NOMO-1 (cell line): ENCODE data around the gene CHST12.
"Not testable (repeated sequence)": the region's sequence is repeated elsewhere in the genome, so short reads cannot be mapped to it uniquely, and the experiment has no call there.

Source experiments
- DNase-seq, 2 experiments: peaks; one replicate each; lab custom pipeline; 2025; ENCODE audit not compliant: unreplicated experiment in 2 of 2; lab: John Stamatoyannopoulos, UW

Gene CHST12

DNA sequence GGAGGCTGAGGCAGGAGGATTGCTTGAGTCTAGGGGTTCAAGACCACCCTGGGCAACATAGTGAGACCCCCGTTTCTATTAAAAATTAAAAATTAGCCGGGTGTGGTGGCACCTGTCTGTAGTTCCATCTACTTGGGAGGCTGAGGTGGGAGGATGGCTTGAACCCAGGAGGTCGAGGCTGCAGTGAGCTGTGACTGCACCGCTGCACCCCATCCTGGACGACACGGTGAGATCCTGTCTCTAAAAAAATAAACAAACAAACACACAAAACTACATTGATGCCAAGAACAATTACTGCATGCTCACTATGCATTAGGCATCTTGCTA lies 761 bp upstream of the CHST12 start:
- DNase-seq = no peak

DNA sequence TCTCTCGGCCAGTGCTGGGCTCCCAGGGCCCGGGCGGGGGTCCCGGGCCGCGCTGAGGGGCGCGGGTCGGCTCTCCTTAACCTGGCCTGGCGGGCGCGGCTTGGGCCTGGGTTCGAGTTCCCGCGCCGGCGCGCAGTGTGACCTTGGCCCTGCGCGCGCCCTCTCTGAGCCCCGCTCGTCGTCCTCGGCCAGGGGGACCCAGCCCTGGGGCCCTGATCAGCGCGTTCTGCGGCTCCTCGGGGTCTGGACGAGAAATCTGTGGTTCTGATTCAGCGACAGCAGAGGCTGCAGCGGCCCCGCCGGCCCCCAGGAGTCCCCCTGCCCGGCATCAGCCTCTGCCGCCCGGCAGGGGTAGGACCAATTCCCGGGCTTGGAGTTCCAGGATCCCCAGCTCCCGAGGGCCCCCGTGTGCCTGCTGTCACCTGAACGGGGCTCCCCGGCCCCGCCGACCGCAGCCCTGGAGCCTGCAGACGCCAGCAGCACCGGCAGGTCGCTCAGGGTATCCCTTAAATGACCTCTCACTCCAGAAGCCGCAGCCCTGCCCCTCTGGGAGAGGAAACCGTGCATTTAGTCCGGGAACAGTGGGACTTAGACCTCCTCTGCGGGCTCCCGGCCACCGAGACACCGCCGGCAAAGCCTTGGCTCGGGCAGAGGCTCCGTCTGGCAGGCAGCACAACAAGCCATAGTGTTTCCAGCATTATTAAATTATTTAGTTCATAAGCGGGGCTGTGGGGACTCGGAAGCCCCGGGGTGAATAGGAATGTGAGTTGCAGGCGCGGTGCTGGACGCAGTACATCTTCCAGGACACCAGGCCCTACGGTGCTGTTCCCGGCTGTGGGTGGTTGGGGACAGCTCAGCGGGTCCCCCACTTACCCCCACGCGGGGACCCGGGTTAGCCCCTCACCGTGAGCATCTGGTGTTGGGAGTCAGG lies 572 bp downstream of the CHST12 start:
- no peak for DNase-seq

DNA sequence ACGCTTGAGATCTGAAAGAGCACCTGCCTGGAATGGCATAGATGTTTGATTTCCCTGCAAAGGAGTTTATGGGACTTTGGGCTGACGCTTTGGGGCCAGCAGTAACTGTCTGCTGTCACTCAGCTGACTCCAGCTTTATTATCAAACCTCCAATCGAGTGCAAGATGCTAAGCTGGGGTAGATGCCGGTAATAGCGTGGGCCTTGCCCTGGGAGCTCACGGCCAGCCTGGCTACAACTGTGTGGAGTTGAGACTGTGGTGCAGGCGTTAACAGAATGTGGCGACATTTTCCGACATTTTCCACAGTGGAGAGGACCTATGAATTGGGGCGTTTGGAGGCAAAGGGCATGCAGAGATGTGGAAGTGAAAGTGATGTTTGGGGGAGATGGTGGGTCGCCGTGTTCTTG lies 1.3 kb downstream of the CHST12 start:
- DNase-seq = peak in 1 of 2 experiments; percentile 28

DNA sequence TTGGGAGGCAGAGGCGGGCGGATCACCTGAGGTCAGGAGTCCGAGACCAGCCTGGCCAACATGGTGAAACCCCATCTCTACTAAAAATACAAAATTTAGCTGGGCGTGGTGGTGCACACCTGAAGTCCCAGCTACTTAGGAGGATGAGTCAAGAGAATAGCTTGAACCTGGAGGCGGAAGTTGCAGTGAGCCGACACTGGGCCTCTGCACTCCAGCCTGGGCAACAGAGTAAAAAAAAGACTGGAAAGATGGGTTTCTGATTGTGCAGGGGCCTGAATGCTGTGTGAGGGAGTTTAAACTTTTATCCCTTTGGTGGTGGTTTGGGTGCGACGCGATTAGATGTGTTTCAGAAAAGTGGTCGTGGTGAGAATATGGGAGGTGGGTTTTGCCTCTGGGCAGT lies 1.8 kb downstream of the CHST12 start:
- DNase-seq = no peak

DNA sequence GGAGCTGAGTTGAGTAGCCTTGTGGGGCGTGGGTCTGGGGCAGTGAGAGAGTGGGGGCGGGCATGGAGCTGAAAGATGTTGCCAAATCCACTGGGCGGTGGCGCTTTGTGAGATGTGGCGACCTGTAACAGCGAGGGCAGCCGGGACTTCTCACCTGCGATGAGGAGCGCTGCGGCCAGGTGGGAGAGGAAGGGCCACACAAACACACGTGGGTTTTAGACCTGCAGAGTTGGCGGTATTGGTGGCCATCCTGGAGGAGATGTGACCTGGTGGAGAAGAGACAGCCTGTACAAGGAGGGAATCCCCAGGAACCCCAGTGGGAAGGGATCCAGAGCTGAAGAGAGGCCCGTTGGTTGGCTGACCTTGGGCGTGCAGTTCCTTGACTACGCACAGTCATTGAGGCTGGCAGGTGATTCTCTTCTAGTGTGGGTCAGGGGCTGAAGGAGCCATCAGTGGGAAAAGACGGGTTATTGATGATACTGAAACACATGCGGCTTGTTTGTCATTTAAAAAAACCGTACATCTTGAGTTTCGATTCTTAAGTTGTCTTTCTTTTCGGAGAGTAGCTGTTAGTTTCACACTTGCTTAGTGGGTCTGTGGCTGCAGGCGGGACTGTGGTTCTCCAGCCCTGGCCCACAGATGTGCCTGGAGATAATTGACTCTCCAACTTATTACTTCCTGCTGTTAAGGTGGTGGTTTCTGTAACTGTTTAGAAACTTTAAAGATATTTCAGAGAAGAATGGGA lies 2.4 kb downstream of the CHST12 start:
- DNase-seq = peak; percentile 62 to 77

DNA sequence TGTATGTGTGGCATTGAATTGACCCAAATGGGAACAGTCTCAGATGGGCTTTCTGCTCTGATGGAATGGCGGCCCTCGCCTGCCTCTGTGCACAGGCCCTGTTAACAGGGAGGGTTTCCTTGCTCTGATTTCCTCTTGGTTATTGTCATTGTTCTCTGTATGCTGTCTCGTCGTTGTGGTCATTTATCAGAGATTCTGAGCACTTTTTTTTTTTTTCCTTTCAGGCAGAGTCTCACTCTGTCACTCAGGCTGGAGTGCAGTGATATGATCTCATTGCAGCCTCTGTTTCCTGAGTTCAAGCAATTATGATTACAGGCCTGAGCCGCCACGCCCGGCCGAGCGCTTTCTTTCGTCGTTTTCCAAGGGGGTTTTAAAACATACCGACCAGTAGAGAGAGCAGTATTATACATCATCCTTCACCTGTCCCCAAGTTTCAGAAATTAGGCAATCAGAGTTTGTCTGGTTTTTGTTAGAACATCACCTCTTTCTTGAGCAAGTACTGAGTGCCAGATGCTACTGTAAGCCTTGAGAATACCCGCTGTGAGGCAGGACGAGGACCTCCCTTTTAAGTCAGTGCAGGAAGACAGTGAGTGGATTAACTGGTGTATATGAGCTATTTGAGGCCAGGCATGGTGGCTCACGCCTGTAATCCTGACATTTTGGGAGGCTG lies 6.5 kb downstream of the CHST12 start:
- DNase-seq = no peak

DNA sequence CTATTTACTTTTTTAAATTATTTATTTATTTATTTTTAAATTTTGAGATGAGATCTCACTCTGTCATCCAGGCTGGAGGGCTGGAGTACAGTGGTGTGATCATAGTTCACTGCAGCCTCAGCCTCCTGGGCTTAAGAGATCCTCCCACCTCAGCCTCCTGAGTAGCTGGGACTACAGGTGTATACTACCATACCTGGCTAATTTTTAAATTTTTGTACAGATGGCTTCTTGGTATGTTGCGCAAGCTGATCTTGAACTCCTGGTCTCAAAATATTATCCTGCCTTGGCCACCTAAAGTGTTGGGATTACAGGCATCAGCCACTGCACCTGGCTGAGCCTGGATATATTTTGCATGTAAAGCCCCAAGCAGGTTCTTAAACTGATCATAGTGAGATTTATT lies 7.6 kb downstream of the CHST12 start:
- no peak for DNase-seq

DNA sequence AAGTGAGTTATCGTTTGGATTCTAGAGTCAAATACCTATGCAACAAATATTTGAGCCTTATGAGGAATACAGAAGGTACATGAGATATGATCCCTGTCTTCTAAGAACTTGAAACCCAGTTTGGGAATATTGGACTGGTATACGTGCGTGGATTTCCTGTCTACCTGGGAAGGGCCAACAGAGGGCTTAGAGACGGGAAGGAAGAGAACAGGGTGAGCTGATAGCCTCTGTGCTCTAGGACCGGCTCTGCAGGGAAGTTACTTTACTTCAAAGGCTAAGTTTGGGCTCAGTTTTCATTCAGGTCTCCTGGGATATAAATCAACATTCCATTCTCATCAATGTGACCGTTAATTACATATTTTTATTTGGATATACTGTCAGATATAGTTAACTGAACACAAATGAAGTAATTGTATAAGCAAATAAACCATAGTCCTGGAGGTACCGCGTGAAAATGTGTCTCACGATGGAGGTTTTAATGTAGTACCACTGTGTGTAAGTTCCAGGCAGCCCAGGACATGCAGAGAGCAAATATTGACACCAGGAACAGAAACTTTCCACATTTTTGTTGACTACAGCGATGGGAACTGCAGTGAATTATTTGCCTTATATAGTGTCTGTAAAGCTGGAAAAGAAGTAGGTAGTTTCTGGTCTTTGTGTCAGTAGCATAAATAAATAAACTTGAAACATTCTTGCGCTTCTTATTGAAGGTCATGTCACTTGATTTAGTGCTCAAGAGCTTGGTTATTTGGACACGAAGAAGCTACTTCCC lies 8.6 kb downstream of the CHST12 start:
- DNase-seq = no peak

DNA sequence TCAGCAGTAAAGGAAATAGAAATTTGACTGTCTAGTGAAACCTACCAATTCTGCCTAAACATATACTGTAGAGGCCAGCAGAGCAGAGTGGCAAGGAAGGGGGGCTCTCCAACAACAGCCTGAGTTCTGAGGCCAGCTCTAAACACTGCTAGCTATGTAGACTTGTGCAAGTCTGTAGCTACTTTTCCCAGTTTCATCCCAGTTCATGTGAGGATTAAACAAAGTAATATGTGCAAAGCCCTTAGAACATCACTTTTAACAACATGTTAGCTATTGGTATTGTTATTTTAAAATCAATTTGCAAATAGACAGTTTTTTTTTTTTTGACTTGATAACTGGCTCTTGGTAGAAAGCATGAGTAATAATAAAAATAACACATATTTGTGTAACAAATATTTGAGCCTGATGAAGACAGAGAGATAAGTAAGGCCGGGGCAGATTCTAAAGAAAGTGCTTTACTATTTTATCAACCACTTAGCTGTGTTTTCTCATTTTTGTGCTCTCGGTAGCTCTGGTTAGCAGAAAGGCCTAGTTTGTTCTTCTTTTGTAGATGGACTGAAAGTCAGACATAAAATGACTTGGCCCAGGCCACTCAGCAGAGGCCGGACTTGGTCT lies 9.3 kb downstream of the CHST12 start:
- DNase-seq = no peak

DNA sequence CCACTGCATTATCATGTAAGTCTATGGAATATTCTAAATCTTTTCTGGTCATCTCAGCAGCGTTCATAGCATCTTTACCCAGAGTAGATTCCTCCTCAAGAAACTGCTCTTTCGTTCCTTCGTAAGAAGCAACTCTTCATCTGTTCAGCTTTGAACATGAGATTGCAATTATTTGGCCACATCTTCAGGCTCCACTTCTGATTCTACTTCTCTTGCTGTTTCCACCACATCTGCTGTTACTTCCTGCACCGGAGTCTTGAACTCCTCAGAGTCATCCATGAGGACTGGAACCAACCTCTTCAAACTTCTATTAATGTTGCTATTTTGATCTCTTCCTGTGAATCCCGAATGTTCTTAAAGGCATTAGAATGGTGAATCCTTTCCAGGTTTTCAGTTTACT lies 12.7 kb downstream of the CHST12 start:
- DNase-seq = no peak

DNA sequence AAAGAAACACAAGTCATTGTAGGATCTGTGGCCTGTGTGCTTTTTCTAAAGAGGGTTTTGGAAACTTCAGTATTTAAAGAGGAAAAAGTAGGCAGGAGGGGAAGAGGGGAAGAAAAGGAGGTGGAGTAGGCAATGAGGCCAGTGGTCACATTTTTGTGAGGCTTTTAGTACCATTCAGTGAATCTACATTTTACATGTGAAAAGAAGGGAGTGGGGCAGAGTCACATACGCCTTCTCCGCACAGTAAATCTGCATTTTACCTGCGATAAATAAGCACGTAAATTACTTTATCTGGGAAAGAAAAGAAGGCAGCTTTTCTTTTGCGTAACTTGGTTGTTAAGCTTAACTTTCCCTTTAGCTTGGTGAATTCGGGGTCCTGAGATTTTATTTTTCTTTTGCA lies 13.2 kb downstream of the CHST12 start:
- DNase-seq = no peak

DNA sequence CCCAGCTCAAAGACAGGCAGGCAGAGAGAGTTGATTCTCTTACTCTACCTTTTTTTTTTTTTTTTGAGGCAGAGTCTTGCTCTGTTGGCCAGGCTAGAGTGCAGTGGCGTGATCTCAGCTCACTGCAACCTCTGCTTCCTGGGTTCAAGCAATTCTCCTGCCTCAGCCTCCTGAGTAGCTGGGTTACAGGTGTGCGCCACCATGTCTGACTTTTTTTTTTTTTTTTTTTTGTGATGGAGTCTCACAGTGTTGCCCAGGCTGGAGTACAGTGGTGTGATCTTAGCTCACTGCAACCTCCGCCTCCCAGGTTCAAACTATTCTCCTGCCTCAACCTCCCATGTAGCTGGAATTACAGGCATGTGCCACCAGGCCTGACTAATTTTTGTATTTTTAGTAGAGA lies 13.8 kb downstream of the CHST12 start:
- not testable (repeated sequence) for DNase-seq

DNA sequence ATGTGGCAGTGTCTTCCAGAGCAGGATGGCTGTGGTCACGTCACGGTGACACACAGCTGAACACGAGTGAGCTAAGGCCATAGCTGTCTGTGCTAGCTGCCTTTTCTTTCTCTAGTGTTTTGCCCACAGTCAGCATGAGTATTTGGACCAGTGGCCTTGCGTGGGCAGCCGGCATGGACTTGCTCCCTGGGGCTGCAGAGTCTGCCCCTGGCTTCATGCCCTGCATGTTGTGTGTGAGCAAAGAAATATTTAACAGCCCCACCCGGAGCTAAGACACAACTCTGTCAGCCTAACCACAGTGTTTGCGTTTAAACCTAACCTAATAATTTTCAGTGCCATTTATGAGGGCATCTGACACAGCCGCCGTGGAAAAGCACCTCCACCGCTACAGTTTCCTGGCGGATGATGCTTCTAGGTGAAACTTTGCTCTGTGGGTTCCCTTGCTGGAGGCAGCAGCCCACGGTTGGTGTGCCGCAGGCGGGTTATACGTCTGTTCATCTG lies 14.6 kb downstream of the CHST12 start:
- no peak for DNase-seq

DNA sequence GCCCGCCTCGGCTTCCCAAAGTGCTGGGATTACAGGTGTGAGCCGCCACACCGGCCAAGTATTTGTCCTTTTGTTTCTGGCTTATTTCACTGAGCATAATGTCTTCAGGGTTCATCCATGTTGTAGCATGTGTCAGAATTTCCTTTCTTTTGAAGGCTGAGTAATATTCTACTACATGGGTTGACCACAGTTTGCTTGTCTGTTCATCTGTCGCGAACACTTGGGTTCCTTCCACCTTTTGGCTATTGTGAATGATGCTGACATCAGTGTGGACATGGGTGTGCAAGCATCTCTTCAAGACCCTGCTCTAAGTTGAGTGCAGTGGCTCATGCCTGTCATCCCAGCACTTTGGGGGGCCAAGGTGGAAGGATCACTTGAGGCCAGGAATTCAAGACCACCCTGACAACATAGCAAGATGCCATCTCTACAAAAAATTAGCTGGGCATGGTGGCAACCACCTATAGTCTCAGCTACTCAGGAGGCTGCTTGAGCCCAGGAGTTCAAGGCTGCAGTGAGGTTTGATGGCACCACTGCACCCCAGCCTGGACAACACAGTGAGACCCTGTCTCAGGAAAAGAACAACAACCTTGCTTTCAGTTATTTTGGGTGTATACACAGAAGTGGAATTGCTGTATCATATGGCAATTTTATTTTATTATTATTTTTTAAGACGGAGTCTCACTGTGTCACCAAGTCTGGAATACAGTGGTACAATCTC lies 17.0 kb downstream of the CHST12 start:
- no peak for DNase-seq

DNA sequence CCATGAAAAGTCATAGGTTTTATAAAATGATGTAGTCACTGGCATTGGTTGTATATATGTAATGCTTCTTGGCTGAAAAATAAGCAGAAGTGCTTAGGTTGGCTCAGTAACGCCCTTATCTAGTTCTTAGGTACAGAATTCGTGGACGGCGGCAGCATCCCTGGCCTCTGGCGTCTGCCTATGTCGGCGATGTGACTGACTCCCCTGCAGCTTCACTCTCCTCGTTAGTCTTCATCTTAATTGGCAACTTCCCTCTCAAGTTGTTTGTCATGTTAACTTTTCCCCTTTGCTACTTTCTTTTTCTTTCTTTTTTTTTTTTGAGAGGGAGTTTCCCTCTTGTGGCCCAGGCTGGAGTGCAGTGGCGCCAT lies 18.5 kb downstream of the CHST12 start:
- no peak for DNase-seq

DNA sequence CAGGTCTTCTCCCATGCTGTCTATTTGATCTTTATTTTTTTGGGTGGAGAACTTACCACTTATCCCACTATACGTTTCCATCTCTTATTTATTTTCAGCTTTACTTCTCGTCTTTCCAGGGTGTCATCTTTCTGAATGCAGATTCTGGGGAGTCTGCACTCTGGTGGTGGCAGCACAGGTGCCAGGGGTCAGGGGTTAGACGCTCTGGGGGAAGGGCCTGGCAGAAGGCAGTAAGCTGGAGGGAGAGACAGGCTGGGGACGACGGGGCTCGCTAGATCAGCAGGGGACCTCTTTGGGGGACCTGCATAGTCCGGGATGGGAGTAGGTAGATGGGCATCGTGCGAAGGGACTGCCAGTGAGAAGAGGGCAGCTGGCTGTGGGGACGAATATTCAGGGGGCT lies 22.3 kb downstream of the CHST12 start:
- DNase-seq = no peak

DNA sequence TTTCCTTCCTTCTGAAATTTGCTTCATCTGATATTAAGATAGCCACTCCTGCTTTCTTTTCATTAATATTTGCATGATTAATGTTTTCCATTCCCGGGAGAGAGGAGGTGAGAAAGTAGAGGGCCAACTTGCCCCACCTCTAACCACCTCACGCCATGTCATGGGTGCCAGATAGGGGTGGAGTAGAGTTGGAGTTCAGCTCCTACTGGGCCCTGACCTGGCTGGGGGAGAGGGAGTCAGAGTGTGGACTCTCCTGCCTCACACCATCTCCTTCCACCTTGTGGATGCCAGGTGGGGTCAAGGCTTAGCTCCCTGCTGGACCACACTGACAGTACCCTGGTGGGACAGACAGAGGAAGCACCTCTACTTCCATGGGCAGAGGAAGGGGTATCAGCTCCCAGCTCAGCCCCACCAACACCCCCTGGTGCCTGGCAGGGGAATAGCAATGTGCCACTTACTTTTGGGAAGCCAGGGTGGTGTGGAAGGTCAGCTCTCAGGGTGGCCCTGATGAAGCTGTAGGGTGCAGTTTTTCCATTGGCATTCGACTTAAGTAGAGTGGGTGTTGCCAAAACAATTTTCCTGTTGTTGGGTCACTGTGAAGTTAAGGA lies 28.0 kb downstream of the CHST12 start:
- no peak for DNase-seq

DNA sequence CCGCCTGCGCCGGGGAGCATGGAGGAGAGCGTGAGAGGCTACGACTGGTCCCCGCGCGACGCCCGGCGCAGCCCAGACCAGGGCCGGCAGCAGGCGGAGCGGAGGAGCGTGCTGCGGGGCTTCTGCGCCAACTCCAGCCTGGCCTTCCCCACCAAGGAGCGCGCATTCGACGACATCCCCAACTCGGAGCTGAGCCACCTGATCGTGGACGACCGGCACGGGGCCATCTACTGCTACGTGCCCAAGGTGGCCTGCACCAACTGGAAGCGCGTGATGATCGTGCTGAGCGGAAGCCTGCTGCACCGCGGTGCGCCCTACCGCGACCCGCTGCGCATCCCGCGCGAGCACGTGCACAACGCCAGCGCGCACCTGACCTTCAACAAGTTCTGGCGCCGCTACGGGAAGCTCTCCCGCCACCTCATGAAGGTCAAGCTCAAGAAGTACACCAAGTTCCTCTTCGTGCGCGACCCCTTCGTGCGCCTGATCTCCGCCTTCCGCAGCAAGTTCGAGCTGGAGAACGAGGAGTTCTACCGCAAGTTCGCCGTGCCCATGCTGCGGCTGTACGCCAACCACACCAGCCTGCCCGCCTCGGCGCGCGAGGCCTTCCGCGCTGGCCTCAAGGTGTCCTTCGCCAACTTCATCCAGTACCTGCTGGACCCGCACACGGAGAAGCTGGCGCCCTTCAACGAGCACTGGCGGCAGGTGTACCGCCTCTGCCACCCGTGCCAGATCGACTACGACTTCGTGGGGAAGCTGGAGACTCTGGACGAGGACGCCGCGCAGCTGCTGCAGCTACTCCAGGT lies 29.7 kb downstream of the CHST12 start:
- no peak for DNase-seq
